Astrocyte (in vitro differentiated cells and primary cell): ENCODE results near the gene PKD1L1.

Source experiments
- EZH2 ChIP-seq: IDR thresholded peaks from 2 replicates; pipeline ENCODE4 v1.6.1; 2012; ENCODE audit warnings: mild to moderate bottlenecking, low read length, inconsistent platforms; ENCODE audit not compliant: insufficient read depth
- TF ChIP-seq, protein P1 (sequence below): IDR thresholded peaks from 2 replicates; pipeline ENCODE4 v1.5.1; 2011; ENCODE audit warnings: low read depth, mild to moderate bottlenecking, inconsistent platforms, low read length, moderate library complexity; ENCODE audit not compliant: insufficient read depth

DNA sequence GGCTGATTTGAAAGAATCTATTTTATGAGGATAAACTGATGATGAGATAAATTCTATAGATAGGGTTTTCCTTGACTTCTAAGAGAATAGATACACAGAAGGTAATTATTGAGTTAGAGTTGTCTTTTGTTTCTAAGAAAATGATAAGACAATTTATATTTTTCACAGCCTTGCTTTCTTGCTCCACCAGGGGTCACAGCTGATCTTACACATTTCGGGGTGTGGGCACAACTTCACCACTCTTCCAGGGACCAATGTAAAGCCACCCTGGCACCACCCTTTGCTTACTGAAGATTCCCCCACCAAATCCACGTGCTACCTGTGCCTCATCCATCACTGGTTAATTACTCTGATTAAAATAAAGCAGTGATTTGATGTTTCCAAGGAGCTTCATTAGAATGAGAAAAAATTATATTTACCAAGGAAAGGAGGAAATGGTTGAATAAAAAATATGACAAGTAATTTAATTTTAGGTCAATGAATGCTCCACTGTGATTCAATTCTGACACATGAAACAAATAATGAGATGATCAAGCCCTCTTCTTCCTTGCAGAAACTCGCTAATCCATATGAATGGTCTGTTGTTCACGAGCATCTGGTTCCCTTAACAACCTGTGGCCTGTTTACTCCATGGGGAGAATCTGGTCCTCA lies 189.1 kb downstream of the PKD1L1 start:
- TF ChIP-seq, protein P1, sequence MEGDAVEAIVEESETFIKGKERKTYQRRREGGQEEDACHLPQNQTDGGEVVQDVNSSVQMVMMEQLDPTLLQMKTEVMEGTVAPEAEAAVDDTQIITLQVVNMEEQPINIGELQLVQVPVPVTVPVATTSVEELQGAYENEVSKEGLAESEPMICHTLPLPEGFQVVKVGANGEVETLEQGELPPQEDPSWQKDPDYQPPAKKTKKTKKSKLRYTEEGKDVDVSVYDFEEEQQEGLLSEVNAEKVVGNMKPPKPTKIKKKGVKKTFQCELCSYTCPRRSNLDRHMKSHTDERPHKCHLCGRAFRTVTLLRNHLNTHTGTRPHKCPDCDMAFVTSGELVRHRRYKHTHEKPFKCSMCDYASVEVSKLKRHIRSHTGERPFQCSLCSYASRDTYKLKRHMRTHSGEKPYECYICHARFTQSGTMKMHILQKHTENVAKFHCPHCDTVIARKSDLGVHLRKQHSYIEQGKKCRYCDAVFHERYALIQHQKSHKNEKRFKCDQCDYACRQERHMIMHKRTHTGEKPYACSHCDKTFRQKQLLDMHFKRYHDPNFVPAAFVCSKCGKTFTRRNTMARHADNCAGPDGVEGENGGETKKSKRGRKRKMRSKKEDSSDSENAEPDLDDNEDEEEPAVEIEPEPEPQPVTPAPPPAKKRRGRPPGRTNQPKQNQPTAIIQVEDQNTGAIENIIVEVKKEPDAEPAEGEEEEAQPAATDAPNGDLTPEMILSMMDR, result peak; percentile 20
- TF ChIP-seq EZH2, result no peak
